GM23338 (cell line): ENCODE data around the gene SOD2.
"Not testable (repeated sequence)": the region's sequence is repeated elsewhere in the genome, so short reads cannot be mapped to it uniquely, and the experiment has no call there.

Experiments used
- CREB1 ChIP-seq: fragments of 250-450 bp; sonication (Bioruptor Pico); IDR thresholded peaks from 2 replicates; pipeline ENCODE4 v1.5.0; 2020; ENCODE audit warnings: low read depth, mild to moderate bottlenecking, moderate library complexity
- CTCF ChIP-seq, 2 experiments: fragments of 200-600 bp in 1 of 2; sonication (generic) in 1 of 2; conservative IDR thresholded peaks; 2 replicates each; pipeline versions ENCODE4 v1.5.1 to v1.6.1; 2016 to 2017; ENCODE audit warnings: antibody characterized with exemption in 2 of 2, low read depth in 2 of 2, mild to moderate bottlenecking in 2 of 2, moderate library complexity in 1 of 2
- ETS1 ChIP-seq: IDR thresholded peaks from 2 replicates; pipeline ENCODE4 v1.6.1; 2016; ENCODE audit warnings: antibody characterized with exemption
- EZH2 ChIP-seq: fragments of 200-600 bp; sonication (generic); IDR thresholded peaks from one replicate; pipeline ENCODE4 v1.8.0; 2017; ENCODE audit warnings: antibody characterized with exemption, mild to moderate bottlenecking, low read depth; ENCODE audit not compliant: unreplicated experiment
- EZH2phosphoT487 ChIP-seq: fragments of 200-600 bp; sonication (generic); IDR thresholded peaks from one replicate; pipeline ENCODE4 v1.8.1; 2018; ENCODE audit warnings: antibody characterized with exemption; ENCODE audit not compliant: unreplicated experiment
- JUNB ChIP-seq: IDR thresholded peaks from one replicate; pipeline ENCODE4 v1.6.1; 2016; ENCODE audit warnings: antibody characterized with exemption; ENCODE audit not compliant: unreplicated experiment
- NANOG ChIP-seq: IDR thresholded peaks from 2 replicates; pipeline ENCODE4 v1.6.1; 2016; ENCODE audit warnings: antibody characterized with exemption, borderline replicate concordance
- POLR2AphosphoS5 ChIP-seq: IDR thresholded peaks from 2 replicates; pipeline ENCODE4 v1.6.1; 2016; ENCODE audit warnings: antibody characterized with exemption, low read depth
- REST ChIP-seq: IDR thresholded peaks from one replicate; pipeline ENCODE4 v1.6.1; 2018; ENCODE audit warnings: antibody characterized with exemption; ENCODE audit not compliant: unreplicated experiment
- STAT1 ChIP-seq: IDR thresholded peaks from one replicate; pipeline ENCODE4 v1.6.1; 2016; ENCODE audit warnings: antibody characterized with exemption; ENCODE audit not compliant: unreplicated experiment
- ZNF114 ChIP-seq: fragments of 250-450 bp; sonication (Bioruptor Pico); IDR thresholded peaks from 2 replicates; pipeline ENCODE4 v1.5.0; 2020; ENCODE audit warnings: mild to moderate bottlenecking, moderate library complexity
- ZNF331 ChIP-seq: fragments of 250-450 bp; sonication (Bioruptor Pico); IDR thresholded peaks from 2 replicates; pipeline ENCODE4 v1.5.0; 2020; ENCODE audit warnings: low read depth, mild to moderate bottlenecking, moderate library complexity
- ZNF462 ChIP-seq: fragments of 250-450 bp; sonication (Bioruptor Pico); IDR thresholded peaks from 2 replicates; pipeline ENCODE4 v1.5.0; 2020; ENCODE audit warnings: mild to moderate bottlenecking, moderate library complexity

GRCh38 chr6:159721981-159722380, 28.9 kb upstream of the SOD2 start:
- TF ChIP-seq CTCF (conservative IDR thresholded peaks at IDR 0.05; ENCODE audit: low read depth in 2 of 2); CREB1 (CRISPR knock-in tag); EZH2; REST; POLR2AphosphoS5; EZH2phosphoT487; ETS1; JUNB; NANOG; ZNF114; ZNF462 (CRISPR knock-in tag); STAT1; ZNF331 (CRISPR knock-in tag): not testable (repeated sequence)
